ENCODE results near the gene OGFRL1.

The OGFRL1 gene

GRCh38 chr6:71284785-71285184 lies 3.8 kb upstream of the OGFRL1 start:
- DNase-seq (ENCODE audit: low read depth in 1 of 2, low spot score in 1 of 2): no peak

- no peak for DNase-seq (ENCODE audit: low read depth in 1 of 2, low spot score in 1 of 2)
These were observed 1.6 kb upstream of the OGFRL1 start for GRCh38 chr6:71287038-71287437.

- no peak for DNase-seq (ENCODE audit: low read depth in 1 of 2, low spot score in 1 of 2)
These were observed 734 bp upstream of the OGFRL1 start for GRCh38 chr6:71287926-71288227.

- no peak for DNase-seq (ENCODE audit: low read depth in 1 of 2, low spot score in 1 of 2)
These were observed 609 bp downstream of the OGFRL1 start for GRCh38 chr6:71289039-71289801.

- DNase-seq (ENCODE audit: low read depth in 1 of 2, low spot score in 1 of 2): no peak
These were observed 1.2 kb downstream of the OGFRL1 start for GRCh38 chr6:71289802-71290175.

- DNase-seq (ENCODE audit: low read depth in 1 of 2, low spot score in 1 of 2): no peak
These were observed 2.0 kb downstream of the OGFRL1 start for GRCh38 chr6:71290611-71291010.

- DNase-seq (ENCODE audit: low read depth in 1 of 2, low spot score in 1 of 2): no peak
These were observed 3.4 kb downstream of the OGFRL1 start for GRCh38 chr6:71292001-71292400.

- DNase-seq (ENCODE audit: low read depth in 1 of 2, low spot score in 1 of 2): no peak
These were observed 5.5 kb downstream of the OGFRL1 start for GRCh38 chr6:71294121-71294523.

- DNase-seq (ENCODE audit: low read depth in 1 of 2, low spot score in 1 of 2): no peak
These were observed 9.8 kb downstream of the OGFRL1 start for GRCh38 chr6:71298459-71298858.

GRCh38 chr6:71299541-71300470 lies 11.2 kb downstream of the OGFRL1 start:
- DNase-seq (ENCODE audit: low read depth in 1 of 2, low spot score in 1 of 2): no peak

- DNase-seq (ENCODE audit: low read depth in 1 of 2, low spot score in 1 of 2): no peak
These were observed 12.1 kb downstream of the OGFRL1 start for GRCh38 chr6:71300561-71301168.

GRCh38 chr6:71301546-71301945 lies 12.9 kb downstream of the OGFRL1 start:
- no peak for DNase-seq (ENCODE audit: low read depth in 1 of 2, low spot score in 1 of 2)

GRCh38 chr6:71309656-71310055 lies 21.0 kb downstream of the OGFRL1 start:
- DNase-seq (ENCODE audit: low read depth in 1 of 2, low spot score in 1 of 2): no peak

- DNase-seq (ENCODE audit: low read depth in 1 of 2, low spot score in 1 of 2): no peak
These were observed 21.6 kb downstream of the OGFRL1 start for GRCh38 chr6:71310261-71310660.

GRCh38 chr6:71312089-71312488 lies 23.5 kb downstream of the OGFRL1 start:
- DNase-seq (ENCODE audit: low read depth in 1 of 2, low spot score in 1 of 2): no peak

GRCh38 chr6:71317441-71317840 lies 28.8 kb downstream of the OGFRL1 start:
- no peak for DNase-seq (ENCODE audit: low read depth in 1 of 2, low spot score in 1 of 2)

GRCh38 chr6:71320041-71320440 lies 31.4 kb downstream of the OGFRL1 start:
- no peak for DNase-seq (ENCODE audit: low read depth in 1 of 2, low spot score in 1 of 2)

GRCh38 chr6:71321314-71321713 lies 32.7 kb downstream of the OGFRL1 start:
- DNase-seq (ENCODE audit: low read depth in 1 of 2, low spot score in 1 of 2): no peak

- DNase-seq (ENCODE audit: low read depth in 1 of 2, low spot score in 1 of 2): no peak
These were observed 35.7 kb downstream of the OGFRL1 start for GRCh38 chr6:71324194-71324785.

- no peak for DNase-seq (ENCODE audit: low read depth in 1 of 2, low spot score in 1 of 2)
These were observed 38.0 kb downstream of the OGFRL1 start for GRCh38 chr6:71326611-71327010.

GRCh38 chr6:71330501-71330900 lies 41.9 kb downstream of the OGFRL1 start:
- DNase-seq (ENCODE audit: low read depth in 1 of 2, low spot score in 1 of 2): no peak

GRCh38 chr6:71332012-71332411 lies 43.4 kb downstream of the OGFRL1 start:
- DNase-seq (ENCODE audit: low read depth in 1 of 2, low spot score in 1 of 2): no peak

All from activated CD4-positive, alpha-beta T cell treated with anti-CD3 and anti-CD28 coated beads, Interleukin-2, amount 50 U/mL, for 24 hours (primary cell).